ENCODE results near the gene PANK1.

Gene PANK1

DNA sequence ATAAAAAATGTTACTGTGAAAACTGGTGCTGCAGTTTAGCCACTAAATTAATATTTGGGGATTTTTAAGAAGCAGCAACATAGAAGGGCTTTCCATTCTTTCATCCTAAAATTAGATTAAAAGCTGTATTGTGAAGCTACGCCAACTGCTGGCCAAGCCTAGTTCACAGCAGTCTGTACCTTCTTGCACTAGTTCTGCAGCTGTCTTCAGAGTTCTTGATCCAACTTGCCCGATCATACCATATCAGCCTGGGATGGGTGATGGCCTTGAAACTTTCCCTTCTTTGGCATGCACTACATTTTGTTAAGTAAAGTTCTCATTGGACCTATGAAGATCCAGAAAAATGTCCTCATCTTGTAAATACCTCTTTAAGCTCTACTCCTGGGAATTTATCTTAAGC lies 20.3 kb upstream of the PANK1 start:
- no peak overlapping the region for H3K4me2 ChIP-seq
- no peaks in the 10 kb centered on the region for H3K27me3 ChIP-seq (ENCODE audit: insufficient read depth, low read depth)
- H3K27ac ChIP-seq, result no peak overlapping the region
- no peaks in the 10 kb centered on the region for H3K36me3 ChIP-seq (ENCODE audit: insufficient read depth)
- no peak overlapping the region for H3K4me3 ChIP-seq (IDR thresholded peaks at IDR 0.05; ENCODE audit: insufficient read depth, low read depth, low read length)
- no peaks in the 10 kb centered on the region for H3K4me1 ChIP-seq (ENCODE audit: low read depth, poor library complexity, severe bottlenecking)
- TF ChIP-seq, protein P1, sequence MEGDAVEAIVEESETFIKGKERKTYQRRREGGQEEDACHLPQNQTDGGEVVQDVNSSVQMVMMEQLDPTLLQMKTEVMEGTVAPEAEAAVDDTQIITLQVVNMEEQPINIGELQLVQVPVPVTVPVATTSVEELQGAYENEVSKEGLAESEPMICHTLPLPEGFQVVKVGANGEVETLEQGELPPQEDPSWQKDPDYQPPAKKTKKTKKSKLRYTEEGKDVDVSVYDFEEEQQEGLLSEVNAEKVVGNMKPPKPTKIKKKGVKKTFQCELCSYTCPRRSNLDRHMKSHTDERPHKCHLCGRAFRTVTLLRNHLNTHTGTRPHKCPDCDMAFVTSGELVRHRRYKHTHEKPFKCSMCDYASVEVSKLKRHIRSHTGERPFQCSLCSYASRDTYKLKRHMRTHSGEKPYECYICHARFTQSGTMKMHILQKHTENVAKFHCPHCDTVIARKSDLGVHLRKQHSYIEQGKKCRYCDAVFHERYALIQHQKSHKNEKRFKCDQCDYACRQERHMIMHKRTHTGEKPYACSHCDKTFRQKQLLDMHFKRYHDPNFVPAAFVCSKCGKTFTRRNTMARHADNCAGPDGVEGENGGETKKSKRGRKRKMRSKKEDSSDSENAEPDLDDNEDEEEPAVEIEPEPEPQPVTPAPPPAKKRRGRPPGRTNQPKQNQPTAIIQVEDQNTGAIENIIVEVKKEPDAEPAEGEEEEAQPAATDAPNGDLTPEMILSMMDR (conservative IDR thresholded peaks at IDR 0.05; ENCODE audit: low read depth, low read length), result no peak
- no peaks in the 10 kb centered on the region for H3K79me2 ChIP-seq (ENCODE audit: insufficient read depth, low read depth)
- no peak overlapping the region for H3K9ac ChIP-seq
- H4K20me1 ChIP-seq (ENCODE audit: insufficient read depth), result no peaks in the 10 kb centered on the region
- no peak overlapping the region for H2AFZ ChIP-seq (ENCODE audit: low read depth)

DNA sequence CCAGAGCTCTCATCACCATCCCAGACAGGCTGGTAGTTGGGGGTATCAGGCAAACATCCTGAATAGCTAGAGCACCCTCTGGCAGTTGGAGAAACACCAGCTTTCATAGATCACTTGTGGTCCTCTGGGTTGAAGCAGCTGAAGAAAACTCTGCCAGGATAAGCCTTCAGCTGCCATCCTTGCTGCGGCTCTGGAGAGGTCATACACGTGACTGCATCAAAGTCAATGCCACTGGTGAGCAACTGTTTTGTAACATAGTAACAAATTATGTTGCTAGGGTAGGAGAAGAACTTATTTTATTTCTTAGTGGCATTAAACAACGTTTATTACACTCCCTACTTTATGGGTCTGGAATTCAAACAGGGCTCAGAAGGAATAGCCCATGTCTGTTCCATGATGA lies 19.2 kb upstream of the PANK1 start:
- Histone ChIP-seq H3K9ac (no peak overlapping the region), H3K4me1 (ENCODE audit: low read depth, poor library complexity, severe bottlenecking) (no peaks in the 10 kb centered on the region), H3K27me3 (ENCODE audit: insufficient read depth, low read depth) (no peaks in the 10 kb centered on the region), H3K36me3 (ENCODE audit: insufficient read depth) (no peaks in the 10 kb centered on the region), H3K4me2 (no peak overlapping the region), H3K79me2 (ENCODE audit: insufficient read depth, low read depth) (no peaks in the 10 kb centered on the region), H3K4me3 (IDR thresholded peaks at IDR 0.05; ENCODE audit: insufficient read depth, low read depth, low read length) (no peak overlapping the region), H2AFZ (ENCODE audit: low read depth) (no peak overlapping the region), H4K20me1 (ENCODE audit: insufficient read depth) (no peaks in the 10 kb centered on the region), H3K27ac (no peak overlapping the region)
- TF ChIP-seq, protein P1 (conservative IDR thresholded peaks at IDR 0.05; ENCODE audit: low read depth, low read length), result no peak

DNA sequence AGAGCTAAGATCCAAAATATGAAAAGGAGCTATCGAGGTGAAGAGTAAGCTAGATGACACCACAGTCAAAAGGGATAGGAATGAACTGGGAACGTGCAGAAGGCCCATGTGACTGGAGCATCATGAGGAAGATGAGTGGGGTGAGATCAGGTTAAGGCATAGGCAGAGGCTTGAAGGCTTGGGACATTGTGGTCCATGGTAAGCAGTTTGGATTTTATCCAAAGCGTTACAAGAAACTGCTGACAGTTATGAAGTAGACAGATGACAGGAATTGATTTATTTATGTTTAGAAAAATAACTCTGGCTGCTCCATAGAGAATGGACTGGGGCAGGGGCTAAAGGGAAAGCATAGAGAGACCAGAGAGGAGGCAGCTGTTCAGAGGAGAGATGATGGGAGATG lies 18.1 kb upstream of the PANK1 start:
- no peak overlapping the region for H3K4me3 ChIP-seq (IDR thresholded peaks at IDR 0.05; ENCODE audit: insufficient read depth, low read depth, low read length)
- H3K4me1 ChIP-seq (ENCODE audit: low read depth, poor library complexity, severe bottlenecking), result no peaks in the 10 kb centered on the region
- H3K27ac ChIP-seq, result no peak overlapping the region
- H3K36me3 ChIP-seq (ENCODE audit: insufficient read depth), result no peaks in the 10 kb centered on the region
- H3K4me2 ChIP-seq, result no peak overlapping the region
- H3K9ac ChIP-seq, result no peak overlapping the region
- H3K79me2 ChIP-seq (ENCODE audit: insufficient read depth, low read depth), result no peaks in the 10 kb centered on the region
- TF ChIP-seq, protein P1 (conservative IDR thresholded peaks at IDR 0.05; ENCODE audit: low read depth, low read length), result no peak
- H3K27me3 ChIP-seq (ENCODE audit: insufficient read depth, low read depth), result no peaks in the 10 kb centered on the region
- H2AFZ ChIP-seq (ENCODE audit: low read depth), result no peak overlapping the region
- H4K20me1 ChIP-seq (ENCODE audit: insufficient read depth), result no peaks in the 10 kb centered on the region

DNA sequence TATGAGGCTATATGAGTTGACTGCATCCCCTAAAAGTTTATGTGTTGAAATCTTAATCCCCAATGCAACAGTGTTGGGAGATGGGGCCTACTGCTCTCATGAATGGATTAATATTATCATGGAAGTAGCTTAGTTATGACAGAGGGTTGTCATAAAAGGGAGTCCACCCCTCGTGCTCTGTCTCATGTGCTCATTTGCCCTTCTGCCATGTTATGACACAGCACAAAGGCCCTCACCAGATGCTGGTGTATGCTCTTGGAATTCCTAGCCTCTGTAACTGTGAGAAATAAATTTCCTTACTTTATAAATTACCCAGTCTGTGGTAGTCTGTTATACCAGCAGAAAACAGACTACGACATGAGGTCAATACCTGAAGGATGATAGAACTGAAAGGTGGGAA lies 17.6 kb upstream of the PANK1 start:
- Histone ChIP-seq H3K27me3 (ENCODE audit: insufficient read depth, low read depth) (no peaks in the 10 kb centered on the region), H3K4me1 (ENCODE audit: low read depth, poor library complexity, severe bottlenecking) (no peaks in the 10 kb centered on the region), H3K4me2 (no peak overlapping the region), H2AFZ (ENCODE audit: low read depth) (no peak overlapping the region), H4K20me1 (ENCODE audit: insufficient read depth) (no peaks in the 10 kb centered on the region), H3K36me3 (ENCODE audit: insufficient read depth) (no peaks in the 10 kb centered on the region), H3K9ac (no peak overlapping the region), H3K27ac (no peak overlapping the region), H3K79me2 (ENCODE audit: insufficient read depth, low read depth) (no peaks in the 10 kb centered on the region), H3K4me3 (IDR thresholded peaks at IDR 0.05; ENCODE audit: insufficient read depth, low read depth, low read length) (no peak overlapping the region)
- TF ChIP-seq, protein P1 (conservative IDR thresholded peaks at IDR 0.05; ENCODE audit: low read depth, low read length), result no peak

Measured in KMS-11 (cell line).